ENCODE data around the gene OR2T29. TPM values are rescaled to one million over a fixed set of nuclear protein-coding genes. Genes with fewer than 3 reads are reported as not detected.

The OR2T29 gene
- total and polyA plus RNA-seq, 2 of the 8 experiments (the other 6 are each of a cell fraction or from before 2014, with no cell fraction given): not detected

DNA sequence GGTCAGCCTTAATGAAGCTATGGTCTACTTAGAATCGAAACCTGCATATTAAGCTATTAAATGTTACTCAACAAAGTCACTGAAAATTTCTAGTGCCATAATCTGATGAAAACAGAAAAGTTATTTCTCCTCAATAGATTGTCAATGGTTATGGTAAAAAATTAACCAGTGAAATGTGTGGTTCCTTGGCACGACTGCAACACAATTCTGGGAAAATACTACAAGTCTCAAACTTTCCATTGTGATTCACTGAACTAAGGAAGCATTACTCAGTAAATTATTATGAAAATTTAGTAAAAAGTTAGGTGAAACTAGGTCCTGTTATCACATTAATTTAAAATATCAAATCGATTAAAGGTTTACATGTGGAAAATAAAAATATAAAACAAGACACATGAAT is 47.7 kb upstream of the OR2T29 start:
- no peak overlapping the region for H2AFZ ChIP-seq (ENCODE audit: low read length)
- no peaks in the 10 kb centered on the region for H3K23me2 ChIP-seq (ENCODE audit: low read depth, low read length)
- H2BK15ac ChIP-seq (ENCODE audit: low read length): no peak overlapping the region
- no peaks in the 10 kb centered on the region for H4K20me1 ChIP-seq (replicated peaks in 1 of 2; ENCODE audit: control insufficient read depth in 1 of 2, insufficient read depth in 2 of 2, low read length in 2 of 2)
- H3K79me2 ChIP-seq (ENCODE audit: control insufficient read depth in 1 of 2, insufficient read depth in 2 of 2, low read length in 2 of 2): no peaks in the 10 kb centered on the region
- FAIRE-seq (no peak), DNase-seq (ENCODE audit: low read depth in 1 of 2, low spot score in 2 of 2) (no peak)
- H2BK120ac ChIP-seq (replicated peaks; ENCODE audit: low read depth, low read length): no peak overlapping the region
- no peak overlapping the region for H4K91ac ChIP-seq (replicated peaks; ENCODE audit: insufficient read length, low read length)
- H4K8ac ChIP-seq (ENCODE audit: extremely low read depth, insufficient read depth, low read length): no peak overlapping the region
- H2BK20ac ChIP-seq (ENCODE audit: low read length): no peak overlapping the region
- H3K9ac ChIP-seq (replicated peaks in 1 of 4; ENCODE audit: extremely low read depth in 1 of 4, low read depth in 3 of 4, low read length in 3 of 4): no peak overlapping the region
- H2AK5ac ChIP-seq (ENCODE audit: low read depth, low read length): no peak overlapping the region
- H3K4ac ChIP-seq (replicated peaks; ENCODE audit: insufficient read length, low read depth, low read length): no peak overlapping the region
- H2BK12ac ChIP-seq (ENCODE audit: low read depth, low read length): no peak overlapping the region
- H3K27ac ChIP-seq (ENCODE audit: low read depth, low read length): no peak overlapping the region
- no peak overlapping the region for H3K14ac ChIP-seq (ENCODE audit: insufficient read length)
- H3K4me2 ChIP-seq (ENCODE audit: insufficient read depth in 1 of 2, low read depth in 2 of 2, low read length in 2 of 2): no peak overlapping the region
- no peak overlapping the region for H4K5ac ChIP-seq (ENCODE audit: insufficient read length, low read depth, low read length)
- WGBS, 2 experiments (ENCODE audit: extremely low coverage in 1 of 2, insufficient coverage in 1 of 2, insufficient read length in 1 of 2, insufficient replicate concordance in 2 of 2, low coverage in 1 of 2, low lambda C conversion rate in 2 of 2, missing lambda C conversion rate in 1 of 2): 44% methylated on average over 3 of the region's 3 CpGs; no CpG with 5 or more reads in 1 of the 2 experiments
- no peaks in the 10 kb centered on the region for H3K79me1 ChIP-seq (ENCODE audit: low read depth, low read length)
- H3K9me3 ChIP-seq (ENCODE audit: insufficient read depth in 2 of 2, low read depth in 1 of 2, low read length in 1 of 2): peaks cover 50 to 51% of the 10 kb centered on the region in 2 experiments
- no peaks in the 10 kb centered on the region for H3K4me1 ChIP-seq (replicated peaks in 1 of 4; ENCODE audit: control insufficient read depth in 3 of 4, insufficient read depth in 4 of 4, low read length in 3 of 4)
- H3K36me3 ChIP-seq (ENCODE audit: control insufficient read depth in 2 of 4, insufficient read depth in 4 of 4, low read length in 3 of 4): no peaks in the 10 kb centered on the region; a peak in 1 of 8 replicates
- POLR2A ChIA-PET (ENCODE audit: partially characterized antibody): no interaction called here
- CTCF ChIA-PET (ENCODE audit: partially characterized antibody): no interaction called here
- H3K27me3 ChIP-seq (replicated peaks in 1 of 4; ENCODE audit: control insufficient read depth in 3 of 4, extremely low read depth in 1 of 4, insufficient read depth in 3 of 4, low read length in 3 of 4): peaks cover 0 to 1% (median 0%) of the 10 kb centered on the region in 4 experiments; a peak in 1 of 7 replicates
- no peak overlapping the region for H3K18ac ChIP-seq (ENCODE audit: extremely low read depth, low read length)
- no peak overlapping the region for H2BK5ac ChIP-seq (ENCODE audit: low read depth, low read length)
- H3K4me3 ChIP-seq (ENCODE audit: extremely low read depth in 1 of 4, insufficient read depth in 2 of 4, low read depth in 3 of 4, low read length in 4 of 4): no peak overlapping the region
- no peak overlapping the region for H3K56ac ChIP-seq (replicated peaks; ENCODE audit: insufficient read length, low read depth, low read length)
- no peak overlapping the region for H3K23ac ChIP-seq (ENCODE audit: insufficient read length)
- no peak for TF ChIP-seq SP4 (IDR thresholded peaks at IDR 0.05; ENCODE audit: low read length)
- no peak for TF ChIP-seq SIN3A (conservative IDR thresholded peaks at IDR 0.05 in 1 of 2, IDR thresholded peaks at IDR 0.05 in 1 of 2; ENCODE audit: low read depth in 1 of 2, low read length in 2 of 2)
- no peak for TF ChIP-seq RXRA (IDR thresholded peaks at IDR 0.05; ENCODE audit: insufficient read depth, low read depth, low read length)
- no peak for TF ChIP-seq NRF1 (IDR thresholded peaks at IDR 0.05; ENCODE audit: low read depth, low read length)
- TF ChIP-seq CBX8 (IDR thresholded peaks at IDR 0.05; ENCODE audit: borderline replicate concordance, low read depth, low read length): no peak
- TF ChIP-seq, protein P1, sequence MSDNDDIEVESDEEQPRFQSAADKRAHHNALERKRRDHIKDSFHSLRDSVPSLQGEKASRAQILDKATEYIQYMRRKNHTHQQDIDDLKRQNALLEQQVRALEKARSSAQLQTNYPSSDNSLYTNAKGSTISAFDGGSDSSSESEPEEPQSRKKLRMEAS (IDR thresholded peaks at IDR 0.05): no peak
- TF ChIP-seq, protein P2, sequence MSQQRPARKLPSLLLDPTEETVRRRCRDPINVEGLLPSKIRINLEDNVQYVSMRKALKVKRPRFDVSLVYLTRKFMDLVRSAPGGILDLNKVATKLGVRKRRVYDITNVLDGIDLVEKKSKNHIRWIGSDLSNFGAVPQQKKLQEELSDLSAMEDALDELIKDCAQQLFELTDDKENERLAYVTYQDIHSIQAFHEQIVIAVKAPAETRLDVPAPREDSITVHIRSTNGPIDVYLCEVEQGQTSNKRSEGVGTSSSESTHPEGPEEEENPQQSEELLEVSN (IDR thresholded peaks at IDR 0.05): no peak
- TF ChIP-seq ZNF274 (IDR thresholded peaks at IDR 0.05; ENCODE audit: borderline replicate concordance, extremely low read depth, low read length): no peak
- TF ChIP-seq GABPA (IDR thresholded peaks at IDR 0.05; ENCODE audit: borderline replicate concordance, insufficient read depth, low read length): no peak
- TF ChIP-seq, protein P3, sequence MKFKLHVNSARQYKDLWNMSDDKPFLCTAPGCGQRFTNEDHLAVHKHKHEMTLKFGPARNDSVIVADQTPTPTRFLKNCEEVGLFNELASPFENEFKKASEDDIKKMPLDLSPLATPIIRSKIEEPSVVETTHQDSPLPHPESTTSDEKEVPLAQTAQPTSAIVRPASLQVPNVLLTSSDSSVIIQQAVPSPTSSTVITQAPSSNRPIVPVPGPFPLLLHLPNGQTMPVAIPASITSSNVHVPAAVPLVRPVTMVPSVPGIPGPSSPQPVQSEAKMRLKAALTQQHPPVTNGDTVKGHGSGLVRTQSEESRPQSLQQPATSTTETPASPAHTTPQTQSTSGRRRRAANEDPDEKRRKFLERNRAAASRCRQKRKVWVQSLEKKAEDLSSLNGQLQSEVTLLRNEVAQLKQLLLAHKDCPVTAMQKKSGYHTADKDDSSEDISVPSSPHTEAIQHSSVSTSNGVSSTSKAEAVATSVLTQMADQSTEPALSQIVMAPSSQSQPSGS (IDR thresholded peaks at IDR 0.05; ENCODE audit: low read length): no peak
- no peak for TF ChIP-seq POLR2AphosphoS5 (IDR thresholded peaks at IDR 0.05; ENCODE audit: low read depth, low read length)
- TF ChIP-seq KDM5A (IDR thresholded peaks at IDR 0.05; ENCODE audit: low read length): no peak
